Neural progenitor cell (in vitro differentiated cells): ENCODE measurements around the gene LRRN3.

Source experiments
- CTCF ChIP-seq: fragments of 200-600 bp; sonication (generic); IDR thresholded peaks from 2 replicates; pipeline ENCODE4 v1.5.1; 2017; ENCODE audit warnings: antibody characterized with exemption, mild to moderate bottlenecking
- EZH2phosphoT487 ChIP-seq: fragments of 200-600 bp; sonication (generic); IDR thresholded peaks from 2 replicates; pipeline ENCODE4 v1.6.1; 2017; ENCODE audit warnings: antibody characterized with exemption

GRCh38 chr7:111168182-111168581, 77.3 kb downstream of the LRRN3 start:
- no peak for TF ChIP-seq CTCF
- TF ChIP-seq EZH2phosphoT487 = no peak
